ENCODE results near the gene FN3K. TPM values are rescaled to one million over a fixed set of nuclear protein-coding genes. Genes with fewer than 3 reads are reported as not detected.

Gene FN3K
- total and polyA plus RNA-seq, 2 of the 13 experiments (the other 11 are each of a cell fraction or from before 2014, with no cell fraction given), result 3.5 to 12.2 TPM

DNA sequence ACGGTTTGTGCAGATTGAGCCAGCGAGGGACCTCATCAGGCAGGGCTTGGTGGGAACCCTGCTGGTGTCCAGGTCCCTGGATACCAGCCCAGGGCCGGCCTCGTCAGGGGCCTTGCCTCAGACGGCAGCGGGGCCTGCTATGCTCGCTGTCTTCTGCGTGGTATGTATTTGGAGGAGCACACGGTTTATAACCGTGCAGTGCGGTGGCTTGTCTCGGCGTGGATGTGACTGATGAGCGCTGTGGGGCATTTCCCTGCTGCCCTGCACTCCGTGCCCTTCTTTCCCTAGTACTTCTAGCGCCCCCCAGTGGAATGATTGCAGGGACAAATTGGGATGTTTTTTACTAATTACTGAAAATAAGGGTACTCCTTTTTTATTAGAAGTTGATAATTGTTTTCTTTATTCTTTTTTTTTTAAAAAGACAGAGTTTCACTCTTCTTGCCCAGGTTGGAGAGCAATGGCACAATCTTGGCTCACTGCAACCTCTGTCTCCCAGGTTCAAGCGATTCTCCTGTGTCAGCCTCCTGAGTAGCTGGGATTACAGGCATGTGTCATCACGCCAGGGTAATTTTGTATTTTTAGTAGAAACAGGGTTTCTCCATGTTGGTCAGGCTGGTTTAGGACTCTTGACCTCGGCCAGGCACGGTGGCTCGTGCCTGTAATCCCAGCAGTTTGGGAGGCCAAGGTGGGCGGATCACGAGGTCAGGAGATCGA lies 31.8 kb downstream of the FN3K start:
- Histone ChIP-seq H3K79me2 (ENCODE audit: insufficient read depth, low read length) (no peaks in the 10 kb centered on the region), H3K9ac (ENCODE audit: insufficient read depth, low read depth, low read length) (no peak overlapping the region), H2AFZ (ENCODE audit: low read length) (no peak overlapping the region), H3K4me3 (replicated peaks in 1 of 3; ENCODE audit: insufficient read depth in 1 of 3, low read depth in 2 of 3, low read length in 3 of 3) (no peak overlapping the region), H3K4me1 (ENCODE audit: insufficient read depth, low read length) (no peaks in the 10 kb centered on the region), H3K9me3 (ENCODE audit: low read length) (no peaks in the 10 kb centered on the region), H3K27ac (ENCODE audit: extremely low read length, insufficient read depth, low read length) (no peak overlapping the region), H3K4me2 (ENCODE audit: low read depth, low read length) (no peak overlapping the region), H3K27me3 (ENCODE audit: control insufficient read depth in 1 of 2, insufficient read depth in 2 of 2, low read length in 2 of 2) (no peaks in the 10 kb centered on the region), H3K36me3 (replicated peaks in 1 of 2; ENCODE audit: control insufficient read depth in 1 of 2, insufficient read depth in 2 of 2, low read length in 2 of 2) (peaks cover 24 to 56% of the 10 kb centered on the region in 2 experiments; a peak in 4 of 5 replicates), H4K20me1 (ENCODE audit: insufficient read depth, low read length) (no peaks in the 10 kb centered on the region)
- ATAC-seq, result peak; percentile 81
- no TSS peak for BruUV-seq (replicated peaks)
- CTCF ChIA-PET (ENCODE audit: low intra/inter-chr PET ratio, low total read pairs), result interaction anchor here (0.8 to 4.3 kb wide), 6 partner anchors 29 to 99 kb away, joined by 3 to 26 read pairs (median 7); no protein-coding TSS in a partner anchor
- peak; percentile 49 for DNase-seq (ENCODE audit: low spot score)
- in situ Hi-C loops (cut with HindIII; ENCODE audit: extremely low pct_ligation_motif_present, low pct_unique_long_range_greater_than_20kb), result no loop called here
- intact Hi-C loops (cut with micrococcal nuclease; ENCODE audit: unreplicated experiment), result loop anchor here (1.0 to 2.0 kb wide), 4 partner anchors 28 to 99 kb away; partner anchors contain the start of gene FN3KRP
- 84% methylated on average over 24 of the region's 24 CpGs for whole genome bisulfite sequencing (ENCODE audit: low lambda C conversion rate)
- POLR2A ChIA-PET, result no interaction called here
- FAIRE-seq, result no peak
- no peak for TF ChIP-seq ZNF430 (CRISPR knock-in tag; IDR thresholded peaks at IDR 0.05)
- TF ChIP-seq ZNF263 (CRISPR knock-in tag; IDR thresholded peaks at IDR 0.05), result 0 out of 2 replicates have a peak, but pooled peaks have one; percentile 18
- TF ChIP-seq ZNF724P (CRISPR knock-in tag; IDR thresholded peaks at IDR 0.05; ENCODE audit: borderline replicate concordance), result no peak
- TF ChIP-seq, protein P1, sequence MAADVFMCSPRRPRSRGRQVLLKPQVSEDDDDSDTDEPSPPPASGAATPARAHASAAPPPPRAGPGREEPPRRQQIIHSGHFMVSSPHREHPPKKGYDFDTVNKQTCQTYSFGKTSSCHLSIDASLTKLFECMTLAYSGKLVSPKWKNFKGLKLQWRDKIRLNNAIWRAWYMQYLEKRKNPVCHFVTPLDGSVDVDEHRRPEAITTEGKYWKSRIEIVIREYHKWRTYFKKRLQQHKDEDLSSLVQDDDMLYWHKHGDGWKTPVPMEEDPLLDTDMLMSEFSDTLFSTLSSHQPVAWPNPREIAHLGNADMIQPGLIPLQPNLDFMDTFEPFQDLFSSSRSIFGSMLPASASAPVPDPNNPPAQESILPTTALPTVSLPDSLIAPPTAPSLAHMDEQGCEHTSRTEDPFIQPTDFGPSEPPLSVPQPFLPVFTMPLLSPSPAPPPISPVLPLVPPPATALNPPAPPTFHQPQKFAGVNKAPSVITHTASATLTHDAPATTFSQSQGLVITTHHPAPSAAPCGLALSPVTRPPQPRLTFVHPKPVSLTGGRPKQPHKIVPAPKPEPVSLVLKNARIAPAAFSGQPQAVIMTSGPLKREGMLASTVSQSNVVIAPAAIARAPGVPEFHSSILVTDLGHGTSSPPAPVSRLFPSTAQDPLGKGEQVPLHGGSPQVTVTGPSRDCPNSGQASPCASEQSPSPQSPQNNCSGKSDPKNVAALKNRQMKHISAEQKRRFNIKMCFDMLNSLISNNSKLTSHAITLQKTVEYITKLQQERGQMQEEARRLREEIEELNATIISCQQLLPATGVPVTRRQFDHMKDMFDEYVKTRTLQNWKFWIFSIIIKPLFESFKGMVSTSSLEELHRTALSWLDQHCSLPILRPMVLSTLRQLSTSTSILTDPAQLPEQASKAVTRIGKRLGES (CRISPR knock-in tag; IDR thresholded peaks at IDR 0.05; ENCODE audit: borderline replicate concordance), result no peak
- TF ChIP-seq ZNF260 (CRISPR knock-in tag; IDR thresholded peaks at IDR 0.05; ENCODE audit: borderline replicate concordance, low read depth), result no peak
- TF ChIP-seq HOXA3 (CRISPR knock-in tag; IDR thresholded peaks at IDR 0.05), result peak; percentile 46
- TF ChIP-seq, protein P2, sequence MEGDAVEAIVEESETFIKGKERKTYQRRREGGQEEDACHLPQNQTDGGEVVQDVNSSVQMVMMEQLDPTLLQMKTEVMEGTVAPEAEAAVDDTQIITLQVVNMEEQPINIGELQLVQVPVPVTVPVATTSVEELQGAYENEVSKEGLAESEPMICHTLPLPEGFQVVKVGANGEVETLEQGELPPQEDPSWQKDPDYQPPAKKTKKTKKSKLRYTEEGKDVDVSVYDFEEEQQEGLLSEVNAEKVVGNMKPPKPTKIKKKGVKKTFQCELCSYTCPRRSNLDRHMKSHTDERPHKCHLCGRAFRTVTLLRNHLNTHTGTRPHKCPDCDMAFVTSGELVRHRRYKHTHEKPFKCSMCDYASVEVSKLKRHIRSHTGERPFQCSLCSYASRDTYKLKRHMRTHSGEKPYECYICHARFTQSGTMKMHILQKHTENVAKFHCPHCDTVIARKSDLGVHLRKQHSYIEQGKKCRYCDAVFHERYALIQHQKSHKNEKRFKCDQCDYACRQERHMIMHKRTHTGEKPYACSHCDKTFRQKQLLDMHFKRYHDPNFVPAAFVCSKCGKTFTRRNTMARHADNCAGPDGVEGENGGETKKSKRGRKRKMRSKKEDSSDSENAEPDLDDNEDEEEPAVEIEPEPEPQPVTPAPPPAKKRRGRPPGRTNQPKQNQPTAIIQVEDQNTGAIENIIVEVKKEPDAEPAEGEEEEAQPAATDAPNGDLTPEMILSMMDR (CRISPR knock-in tag; IDR thresholded peaks at IDR 0.05), result peak; percentile 85
- TF ChIP-seq, protein P3, sequence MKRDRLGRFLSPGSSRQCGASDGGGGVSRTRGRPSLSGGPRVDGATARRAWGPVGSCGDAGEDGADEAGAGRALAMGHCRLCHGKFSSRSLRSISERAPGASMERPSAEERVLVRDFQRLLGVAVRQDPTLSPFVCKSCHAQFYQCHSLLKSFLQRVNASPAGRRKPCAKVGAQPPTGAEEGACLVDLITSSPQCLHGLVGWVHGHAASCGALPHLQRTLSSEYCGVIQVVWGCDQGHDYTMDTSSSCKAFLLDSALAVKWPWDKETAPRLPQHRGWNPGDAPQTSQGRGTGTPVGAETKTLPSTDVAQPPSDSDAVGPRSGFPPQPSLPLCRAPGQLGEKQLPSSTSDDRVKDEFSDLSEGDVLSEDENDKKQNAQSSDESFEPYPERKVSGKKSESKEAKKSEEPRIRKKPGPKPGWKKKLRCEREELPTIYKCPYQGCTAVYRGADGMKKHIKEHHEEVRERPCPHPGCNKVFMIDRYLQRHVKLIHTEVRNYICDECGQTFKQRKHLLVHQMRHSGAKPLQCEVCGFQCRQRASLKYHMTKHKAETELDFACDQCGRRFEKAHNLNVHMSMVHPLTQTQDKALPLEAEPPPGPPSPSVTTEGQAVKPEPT (CRISPR knock-in tag; IDR thresholded peaks at IDR 0.05; ENCODE audit: low read depth), result peak; percentile 57; the same call in 1 of the 2 replicates
- TF ChIP-seq ERF (CRISPR knock-in tag; IDR thresholded peaks at IDR 0.05), result 0 out of 2 replicates have a peak, but pooled peaks have one; percentile 43
- TF ChIP-seq, protein P4, sequence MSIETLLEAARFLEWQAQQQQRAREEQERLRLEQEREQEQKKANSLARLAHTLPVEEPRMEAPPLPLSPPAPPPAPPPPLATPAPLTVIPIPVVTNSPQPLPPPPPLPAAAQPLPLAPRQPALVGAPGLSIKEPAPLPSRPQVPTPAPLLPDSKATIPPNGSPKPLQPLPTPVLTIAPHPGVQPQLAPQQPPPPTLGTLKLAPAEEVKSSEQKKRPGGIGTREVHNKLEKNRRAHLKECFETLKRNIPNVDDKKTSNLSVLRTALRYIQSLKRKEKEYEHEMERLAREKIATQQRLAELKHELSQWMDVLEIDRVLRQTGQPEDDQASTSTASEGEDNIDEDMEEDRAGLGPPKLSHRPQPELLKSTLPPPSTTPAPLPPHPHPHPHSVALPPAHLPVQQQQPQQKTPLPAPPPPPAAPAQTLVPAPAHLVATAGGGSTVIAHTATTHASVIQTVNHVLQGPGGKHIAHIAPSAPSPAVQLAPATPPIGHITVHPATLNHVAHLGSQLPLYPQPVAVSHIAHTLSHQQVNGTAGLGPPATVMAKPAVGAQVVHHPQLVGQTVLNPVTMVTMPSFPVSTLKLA (IDR thresholded peaks at IDR 0.05), result no peak
- TF ChIP-seq, protein P5, sequence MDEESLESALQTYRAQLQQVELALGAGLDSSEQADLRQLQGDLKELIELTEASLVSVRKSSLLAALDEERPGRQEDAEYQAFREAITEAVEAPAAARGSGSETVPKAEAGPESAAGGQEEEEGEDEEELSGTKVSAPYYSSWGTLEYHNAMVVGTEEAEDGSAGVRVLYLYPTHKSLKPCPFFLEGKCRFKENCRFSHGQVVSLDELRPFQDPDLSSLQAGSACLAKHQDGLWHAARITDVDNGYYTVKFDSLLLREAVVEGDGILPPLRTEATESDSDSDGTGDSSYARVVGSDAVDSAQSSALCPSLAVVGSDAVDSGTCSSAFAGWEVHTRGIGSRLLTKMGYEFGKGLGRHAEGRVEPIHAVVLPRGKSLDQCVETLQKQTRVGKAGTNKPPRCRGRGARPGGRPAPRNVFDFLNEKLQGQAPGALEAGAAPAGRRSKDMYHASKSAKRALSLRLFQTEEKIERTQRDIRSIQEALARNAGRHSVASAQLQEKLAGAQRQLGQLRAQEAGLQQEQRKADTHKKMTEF (CRISPR knock-in tag; IDR thresholded peaks at IDR 0.05), result no peak
- peak; percentile 96 for TF ChIP-seq ZBTB38 (CRISPR knock-in tag; IDR thresholded peaks at IDR 0.05)
- 0 out of 2 replicates have a peak, but pooled peaks have one; percentile 33 for TF ChIP-seq ZNF557 (CRISPR knock-in tag; IDR thresholded peaks at IDR 0.05)
- no peak for TF ChIP-seq ZNF17 (CRISPR knock-in tag; IDR thresholded peaks at IDR 0.05)
